Calu3 (cell line): Measurements from ENCODE around the gene MLF2. TPM values are rescaled to one million over a fixed set of nuclear protein-coding genes. Genes with fewer than 3 reads are reported as not detected.
"Not testable (repeated sequence)": the region's sequence is repeated elsewhere in the genome, so short reads cannot be mapped to it uniquely, and the experiment has no call there.

Experiments
- BruUV-seq: library from RNA; stranded (reverse); fragments of 400-500 nt; replicated peaks from 2 replicates; lab custom pipeline; 2021; lab: Mats Ljungman, UMichigan
- CTCF ChIA-PET: fragments of 300-600 bp; sonication (Branson Sonifier 250); formaldehyde crosslinking; loops from one replicate; lab custom pipeline; 2022; ENCODE audit warnings: antibody characterized with exemption; lab: Charles Lee
- DNase-seq: peaks from one replicate; pipeline ENCODE4 v3.0.0; 2022
- H3K27ac Mint-ChIP-seq: one replicate; pipeline ENCODE4 v1.8.0; 2022; ENCODE audit warnings: mixed read lengths; ENCODE audit not compliant: unreplicated experiment
- H3K27me3 Mint-ChIP-seq: one replicate; pipeline ENCODE4 v1.8.0; 2022; ENCODE audit warnings: mixed read lengths; ENCODE audit not compliant: unreplicated experiment
- H3K36me3 Mint-ChIP-seq: one replicate; pipeline ENCODE4 v1.8.0; 2022; ENCODE audit warnings: mild to moderate bottlenecking, moderate library complexity, mixed read lengths; ENCODE audit not compliant: insufficient read depth, unreplicated experiment
- H3K4me1 Mint-ChIP-seq: one replicate; pipeline ENCODE4 v1.8.0; 2022; ENCODE audit warnings: mild to moderate bottlenecking, low read depth, mixed read lengths; ENCODE audit not compliant: unreplicated experiment
- H3K4me3 Mint-ChIP-seq: one replicate; pipeline ENCODE4 v1.8.0; 2022; ENCODE audit warnings: mild to moderate bottlenecking, low read depth, moderate library complexity, mixed read lengths; ENCODE audit not compliant: unreplicated experiment
- H3K9me3 Mint-ChIP-seq: one replicate; pipeline ENCODE4 v1.8.0; 2022; ENCODE audit warnings: low read depth, mixed read lengths; ENCODE audit not compliant: unreplicated experiment
- CTCF ChIP-seq: fragments of 200-600 bp; IDR thresholded peaks from one replicate; pipeline ENCODE4 v1.8.0; 2022; ENCODE audit warnings: antibody characterized with exemption; ENCODE audit not compliant: unreplicated experiment
- intact Hi-C: fragments of 100-400 bp; cut with micrococcal nuclease; formaldehyde crosslinking; loops from one replicate; pipeline ENCODE4 v1.10.0; 2022; ENCODE audit not compliant: unreplicated experiment
- total RNA-seq: library from RNA; stranded (reverse); gene quantifications from 2 replicates; pipeline ENCODE4 v1.2.3, GENCODE V29; 2022

The MLF2 gene
- total RNA-seq, 1 experiment from 2014 or later = 176 TPM

GRCh38 chr12:6722863-6723262 is 30.1 kb downstream of the MLF2 start:
- H3K4me3 Mint-ChIP-seq = no peak overlapping the region

GRCh38 chr12:6716874-6717437 is 36.0 kb downstream of the MLF2 start:
- no TSS peak for BruUV-seq
- Mint-ChIP-seq H3K4me1 (no peaks in the 10 kb centered on the region), H3K4me3 (no peak overlapping the region), H3K9me3 (no peaks in the 10 kb centered on the region), H3K27ac (no peak overlapping the region), H3K27me3 (peaks cover 10% of the 10 kb centered on the region), H3K36me3 (no peaks in the 10 kb centered on the region)
- DNase-seq = no peak
- TF ChIP-seq CTCF = no peak
- intact Hi-C loops = no loop called here
- CTCF ChIA-PET = interaction anchor here (0.6 kb wide), 1 partner anchor 17 kb away, joined by 3 read pairs; no protein-coding TSS in a partner anchor

More at GRCh38 chr12:6722863-6723262, 30.1 kb downstream of the MLF2 start:
- H3K4me1 Mint-ChIP-seq = peaks cover 15% of the 10 kb centered on the region
- H3K36me3 Mint-ChIP-seq = peaks cover 14% of the 10 kb centered on the region
- TF ChIP-seq CTCF = no peak
- no TSS peak for BruUV-seq
- H3K9me3 Mint-ChIP-seq = no peaks in the 10 kb centered on the region
- H3K27me3 Mint-ChIP-seq = peaks cover 10% of the 10 kb centered on the region
- intact Hi-C loops = loop anchor here (5.0 kb wide), 1 partner anchor 61 kb away; the partner anchor contains the start of gene ING4
- CTCF ChIA-PET = interaction anchor here (0.8 to 1.3 kb wide), 2 partner anchors 44 to 129 kb away, joined by 3 to 7 read pairs; partner anchors contain the start of gene USP5
- H3K27ac Mint-ChIP-seq = no peak overlapping the region
- DNase-seq = no peak

GRCh38 chr12:6716031-6716873 is 36.7 kb downstream of the MLF2 start:
- H3K36me3 Mint-ChIP-seq, H3K4me3 Mint-ChIP-seq, H3K27ac Mint-ChIP-seq, H3K9me3 Mint-ChIP-seq, CTCF ChIA-PET, DNase-seq, H3K4me1 Mint-ChIP-seq, BruUV-seq, intact Hi-C loops: not testable (repeated sequence)
- peaks cover 10% of the 10 kb centered on the region for H3K27me3 Mint-ChIP-seq

GRCh38 chr12:6708960-6709394 is 44.0 kb downstream of the MLF2 start:
- Mint-ChIP-seq H3K4me3 (no peak overlapping the region), H3K27me3 (peaks cover 19% of the 10 kb centered on the region), H3K27ac (no peak overlapping the region), H3K9me3 (no peaks in the 10 kb centered on the region), H3K36me3 (no peaks in the 10 kb centered on the region), H3K4me1 (no peaks in the 10 kb centered on the region)
- no peak for TF ChIP-seq CTCF
- DNase-seq = no peak
- no TSS peak for BruUV-seq
- intact Hi-C loops = no loop called here
- CTCF ChIA-PET = interaction anchor here (0.6 kb wide), 1 partner anchor 124 kb away, joined by 4 read pairs; no protein-coding TSS in a partner anchor

GRCh38 chr12:6708351-6708750 is 44.6 kb downstream of the MLF2 start:
- H3K4me3 Mint-ChIP-seq, H3K9me3 Mint-ChIP-seq, H3K27ac Mint-ChIP-seq, H3K36me3 Mint-ChIP-seq, intact Hi-C loops, H3K4me1 Mint-ChIP-seq, CTCF ChIA-PET, BruUV-seq, DNase-seq: not testable (repeated sequence)
- H3K27me3 Mint-ChIP-seq = peaks cover 26% of the 10 kb centered on the region
